GM13977 (cell line): Measurements from ENCODE around the gene ROBO1.

ENCODE experiments used
- DNase-seq: peaks from one replicate; pipeline ENCODE4 v3.0.0; 2012; ENCODE audit warnings: low spot score
- CTCF ChIP-seq: IDR thresholded peaks from 2 replicates; pipeline ENCODE4 v1.5.1; 2012; ENCODE audit warnings: mild to moderate bottlenecking, control low read depth; ENCODE audit not compliant: insufficient read depth; ENCODE audit errors: extremely low read depth, missing control alignments
- in situ Hi-C: fragments of 300-500 bp; cut with MboI; formaldehyde crosslinking; loops from one replicate; pipeline ENCODE4 v1.12.0; 2022; ENCODE audit warnings: low sequenced_read_pairs, low pct_unique_long_range_greater_than_20kb, mixed read lengths, inconsistent platforms; ENCODE audit not compliant: unreplicated experiment

Gene ROBO1

GRCh38 chr3:78781351-78781750 lies 986.4 kb downstream of the ROBO1 start:
- TF ChIP-seq CTCF: no peak
- in situ Hi-C loops: no loop called here
- DNase-seq: no peak

- TF ChIP-seq CTCF: no peak
- DNase-seq: no peak
- in situ Hi-C loops: no loop called here
Measured at GRCh38 chr3:78765671-78766485, 1001.9 kb downstream of the ROBO1 start.

- in situ Hi-C loops: no loop called here
- TF ChIP-seq CTCF: no peak
- no peak for DNase-seq
Measured at GRCh38 chr3:78764634-78765033, 1003.2 kb downstream of the ROBO1 start.

- in situ Hi-C loops: no loop called here
- no peak for TF ChIP-seq CTCF
- DNase-seq: no peak
Measured at GRCh38 chr3:78762121-78762520, 1005.7 kb downstream of the ROBO1 start.

- TF ChIP-seq CTCF: no peak
- in situ Hi-C loops: no loop called here
- DNase-seq: no peak
Measured at GRCh38 chr3:78761126-78761525, 1006.7 kb downstream of the ROBO1 start.

- no peak for TF ChIP-seq CTCF
- in situ Hi-C loops: no loop called here
- no peak for DNase-seq
Measured at GRCh38 chr3:78757731-78758130, 1010.1 kb downstream of the ROBO1 start.
